Skeletal muscle tissue (tissue), 4 donors: ENCODE measurements around the gene CCND3. TPM values are rescaled to one million over a fixed set of nuclear protein-coding genes. Genes with fewer than 3 reads are reported as not detected.
A peak's percentile ranks its signal among the peaks of the same experiment; 100 is the strongest.

ENCODE experiments used
- H3K27ac ChIP-seq: one replicate; pipeline ENCODE4 v1.7.0; 2013; ENCODE audit warnings: mild to moderate bottlenecking, low read depth, low read length, inconsistent platforms
- H3K27me3 ChIP-seq, 3 donors: one replicate each; pipeline ENCODE4 v1.7.0; 2013; ENCODE audit warnings: low read length in 3 of 3; ENCODE audit not compliant: control insufficient read depth in 3 of 3, insufficient read depth in 3 of 3
- H3K36me3 ChIP-seq, 3 donors: one replicate each; pipeline ENCODE4 v1.7.0; 2013; ENCODE audit warnings: low read length in 3 of 3; ENCODE audit not compliant: control insufficient read depth in 3 of 3, insufficient read depth in 3 of 3
- H3K4me1 ChIP-seq, 3 donors: one replicate each; pipeline ENCODE4 v1.7.0; 2013; ENCODE audit warnings: low read length in 3 of 3, mild to moderate bottlenecking in 3 of 3; ENCODE audit not compliant: control insufficient read depth in 3 of 3, insufficient read depth in 3 of 3
- H3K4me3 ChIP-seq, 3 donors: one replicate each; pipeline ENCODE4 v1.7.0; 2013; ENCODE audit warnings: low read length in 3 of 3
- H3K9ac ChIP-seq, 3 donors: one replicate each; pipeline ENCODE4 v1.7.0; 2013; ENCODE audit warnings: low read length in 3 of 3, mild to moderate bottlenecking in 3 of 3, moderate library complexity in 2 of 3, low read depth in 1 of 3
- H3K9me3 ChIP-seq, 3 donors: one replicate each; pipeline ENCODE4 v1.7.0; 2013; ENCODE audit warnings: low read length in 3 of 3; ENCODE audit not compliant: control insufficient read depth in 3 of 3
- total RNA-seq: library from RNA; depleted of rRNA; stranded (reverse); fragments of >200 nt; gene quantifications from one replicate; pipeline ENCODE4 v1.2.3, GENCODE V29; 2014
- donor health status: Osteomylitis.

CCND3 gene
- total RNA-seq, 1 donor from 2014 or later: 21.9 TPM

DNA sequence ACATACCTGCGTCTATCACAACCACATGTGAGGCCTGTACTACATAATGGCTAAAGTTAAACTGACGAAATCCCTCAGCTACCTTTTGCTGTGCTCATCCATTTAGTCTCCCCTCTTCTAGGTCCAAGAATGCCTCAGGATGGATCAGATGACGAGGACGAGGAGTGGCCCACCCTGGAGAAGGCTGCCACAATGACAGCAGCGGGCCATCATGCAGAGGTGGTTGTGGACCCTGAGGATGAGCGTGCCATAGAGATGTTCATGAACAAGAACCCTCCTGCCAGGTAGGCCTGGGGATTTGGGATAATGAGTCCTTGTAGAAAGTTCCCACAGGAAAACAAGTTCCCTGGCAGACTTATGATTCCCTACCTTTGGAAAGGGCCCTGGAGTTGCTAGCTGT lies 14.4 kb downstream of the CCND3 start:
- Histone ChIP-seq H3K9ac (no peak overlapping the region), H3K4me3 (no peak overlapping the region), H3K36me3 (peaks cover 44 to 55% (median 50%) of the 10 kb centered on the region in 3 donors), H3K27ac (no peak overlapping the region), H3K4me1 (peaks cover 5 to 13% (median 9%) of the 10 kb centered on the region in 3 donors), H3K9me3 (no peaks in the 10 kb centered on the region), H3K27me3 (no peaks in the 10 kb centered on the region)

DNA sequence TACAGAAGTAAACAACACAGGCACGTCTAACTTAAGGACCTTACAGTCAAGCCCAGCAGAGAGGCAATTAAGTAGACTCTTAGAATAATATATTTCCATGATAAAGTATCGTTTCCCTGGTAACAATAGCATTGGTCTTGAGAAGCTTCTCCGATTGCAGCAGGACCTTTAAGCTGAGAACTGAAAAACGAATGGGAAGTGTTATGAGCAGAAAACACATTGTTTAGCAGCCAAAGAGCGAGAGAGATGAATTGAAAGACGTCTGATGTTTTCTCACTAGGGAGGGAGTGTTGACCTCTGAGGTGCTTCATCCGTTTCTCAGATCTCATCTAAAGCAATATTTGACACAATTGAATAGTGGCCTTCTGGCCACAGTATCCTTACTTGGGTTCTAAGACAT lies 19.5 kb downstream of the CCND3 start:
- H3K4me1 ChIP-seq: peaks cover 19 to 34% (median 34%) of the 10 kb centered on the region in 3 donors
- H3K9me3 ChIP-seq: no peaks in the 10 kb centered on the region
- H3K36me3 ChIP-seq: peaks cover 2 to 8% (median 4%) of the 10 kb centered on the region in 3 donors
- H3K27me3 ChIP-seq: no peaks in the 10 kb centered on the region
- peak overlapping the region; percentile 94 to 100 (median 98) for H3K9ac ChIP-seq
- no peak overlapping the region for H3K27ac ChIP-seq
- H3K4me3 ChIP-seq: peak overlapping the region; percentile 96 to 100 (median 99)

GRCh38 chr6:41921712-41921998 lies 20.0 kb downstream of the CCND3 start:
- H3K4me1 ChIP-seq: peaks cover 19 to 34% (median 34%) of the 10 kb centered on the region in 3 donors
- H3K9ac ChIP-seq: peak overlapping the region; percentile 94 to 100 (median 98)
- peak overlapping the region; percentile 96 to 100 (median 99) for H3K4me3 ChIP-seq
- H3K9me3 ChIP-seq: no peaks in the 10 kb centered on the region
- no peaks in the 10 kb centered on the region for H3K27me3 ChIP-seq
- peaks cover under 1 to 8% (median 4%) of the 10 kb centered on the region in 3 donors for H3K36me3 ChIP-seq
- H3K27ac ChIP-seq: peak overlapping the region; percentile 99

DNA sequence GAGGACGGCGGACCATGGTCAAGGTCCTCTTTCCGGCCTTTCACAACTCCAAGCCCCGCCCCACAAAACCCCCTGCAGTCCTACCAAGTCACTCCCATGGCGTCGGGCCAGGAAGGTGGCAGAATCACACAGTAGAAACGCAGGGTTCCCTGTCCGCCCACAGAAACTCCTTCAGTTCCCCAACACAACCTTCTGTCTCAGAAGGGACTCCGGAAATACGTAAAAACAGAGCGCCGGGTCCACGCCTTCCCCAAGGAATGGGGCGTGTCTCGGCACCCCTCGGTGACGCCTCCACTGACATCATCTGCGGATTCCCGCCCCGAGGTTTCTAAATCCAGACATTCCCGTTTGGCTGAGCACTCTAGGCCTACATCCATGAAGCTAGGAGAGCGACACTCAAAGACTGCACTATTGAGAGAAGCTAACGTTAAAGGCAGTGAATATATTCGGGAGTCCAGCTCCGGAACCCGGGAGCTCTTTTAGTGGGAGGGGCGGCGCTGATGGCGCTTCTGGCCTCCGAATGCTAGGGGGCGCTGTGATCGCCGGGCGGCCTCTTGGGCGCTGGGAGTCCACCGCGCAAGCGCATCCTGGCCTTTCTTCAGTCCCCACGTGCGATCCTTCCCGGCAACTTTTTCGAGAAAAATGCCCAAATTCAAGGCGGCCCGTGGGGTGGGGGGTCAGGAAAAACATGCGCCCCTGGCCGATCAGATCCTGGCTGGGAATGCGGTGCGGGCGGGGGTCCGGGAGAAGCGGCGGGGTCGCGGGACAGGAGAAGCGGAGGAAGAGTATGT lies 20.5 kb downstream of the CCND3 start, which contains the start of the genes BYSL and MED20:
TSS of gene BYSL (plus strand) at position 579 of the 791 bp plus-strand sequence. CDS start at position 643, 64 bp downstream.
TSS of gene MED20 (minus strand) at position 219 of the 791 bp plus-strand sequence. CDS start at position 98, 121 bp downstream.
- no peaks in the 10 kb centered on the region for H3K27me3 ChIP-seq
- H3K36me3 ChIP-seq: peaks cover 3 to 10% (median 6%) of the 10 kb centered on the region in 3 donors
- H3K9me3 ChIP-seq: no peaks in the 10 kb centered on the region
- peaks cover 19 to 34% (median 34%) of the 10 kb centered on the region in 3 donors for H3K4me1 ChIP-seq
- peak within 1 kb of the TSS; percentile 96 to 100 (median 99) for H3K4me3 ChIP-seq
- H3K9ac ChIP-seq: peak within 1 kb of the TSS; percentile 94 to 100 (median 98)
- H3K27ac ChIP-seq: peak within 1 kb of the TSS; percentile 99

- Histone ChIP-seq H3K9me3 (no peaks in the 10 kb centered on the region), H3K4me3 (no peak overlapping the region), H3K4me1 (peaks cover 17 to 28% (median 24%) of the 10 kb centered on the region in 3 donors), H3K27ac (peak overlapping the region; percentile 13), H3K36me3 (peaks cover 13 to 22% (median 21%) of the 10 kb centered on the region in 3 donors), H3K27me3 (no peaks in the 10 kb centered on the region), H3K9ac (no peak overlapping the region)
Measured at GRCh38 chr6:41917528-41917927, 24.1 kb downstream of the CCND3 start.

DNA sequence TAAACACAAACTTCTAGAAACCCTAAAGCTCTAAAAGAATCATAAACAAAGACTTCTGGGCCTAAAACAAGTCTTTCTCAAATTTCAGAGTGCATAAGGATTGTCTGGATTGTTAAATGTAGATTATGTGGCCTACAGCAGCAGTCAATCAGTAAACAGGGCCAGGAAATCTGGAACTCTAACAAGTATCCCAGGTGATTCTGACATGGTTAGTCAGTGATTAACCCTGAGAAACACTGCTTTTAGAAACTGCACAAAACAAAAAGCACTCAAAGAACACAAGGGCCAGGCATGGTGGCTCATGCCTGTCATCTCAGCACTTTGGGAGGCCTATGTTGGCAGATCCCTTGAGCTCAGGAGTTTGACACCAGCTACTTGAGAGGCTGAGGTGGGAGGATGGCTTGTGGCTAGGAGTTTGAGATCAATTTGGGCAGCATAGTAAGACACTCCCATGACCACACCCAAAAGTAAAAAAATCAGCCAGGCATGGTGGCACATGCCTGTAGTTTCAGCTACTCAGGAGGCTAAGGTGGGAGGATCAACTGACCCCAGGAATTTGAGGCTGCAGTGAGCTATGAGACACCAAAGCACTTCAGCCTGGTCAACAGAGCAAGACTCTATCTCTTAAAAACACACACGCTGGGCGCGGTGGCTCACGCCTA lies 26.6 kb downstream of the CCND3 start:
- H3K9ac ChIP-seq: no peak overlapping the region
- H3K36me3 ChIP-seq: peaks cover 16 to 22% (median 21%) of the 10 kb centered on the region in 3 donors
- H3K4me3 ChIP-seq: no peak overlapping the region
- H3K27me3 ChIP-seq: no peaks in the 10 kb centered on the region
- no peaks in the 10 kb centered on the region for H3K9me3 ChIP-seq
- peaks cover 8 to 15% (median 12%) of the 10 kb centered on the region in 3 donors for H3K4me1 ChIP-seq
- H3K27ac ChIP-seq: no peak overlapping the region

- Histone ChIP-seq H3K9ac (no peak overlapping the region), H3K4me3 (no peak overlapping the region), H3K27me3 (no peaks in the 10 kb centered on the region), H3K4me1 (peaks cover 4 to 8% (median 7%) of the 10 kb centered on the region in 3 donors), H3K27ac (no peak overlapping the region), H3K9me3 (no peaks in the 10 kb centered on the region), H3K36me3 (peaks cover 16 to 28% (median 21%) of the 10 kb centered on the region in 3 donors)
Measured at GRCh38 chr6:41914343-41914742, 27.3 kb downstream of the CCND3 start.

DNA sequence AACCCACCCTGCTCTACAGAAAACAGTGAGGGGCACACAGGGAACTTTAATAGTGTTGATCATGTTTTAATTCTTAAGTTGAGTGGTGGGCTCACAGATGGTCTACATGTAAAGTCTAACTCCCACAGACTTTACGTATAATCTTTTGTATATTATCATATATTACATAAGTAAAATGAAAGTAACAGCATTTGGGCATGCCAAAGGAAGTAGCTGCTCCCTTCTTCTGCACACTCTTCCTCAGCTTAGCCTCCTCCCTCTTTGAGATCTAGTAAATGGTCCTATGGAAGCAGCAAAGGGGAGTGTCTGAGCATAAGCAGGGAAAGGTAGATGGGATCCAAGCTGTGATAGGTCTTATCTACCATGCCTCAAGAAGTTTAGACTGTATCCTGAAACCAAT lies 31.9 kb downstream of the CCND3 start:
- Histone ChIP-seq H3K36me3 (peaks cover 29 to 55% (median 51%) of the 10 kb centered on the region in 3 donors), H3K4me1 (peaks cover 0 to 4% (median 4%) of the 10 kb centered on the region in 3 donors), H3K27ac (no peak overlapping the region), H3K4me3 (no peak overlapping the region), H3K9ac (no peak overlapping the region), H3K27me3 (no peaks in the 10 kb centered on the region), H3K9me3 (no peaks in the 10 kb centered on the region)

DNA sequence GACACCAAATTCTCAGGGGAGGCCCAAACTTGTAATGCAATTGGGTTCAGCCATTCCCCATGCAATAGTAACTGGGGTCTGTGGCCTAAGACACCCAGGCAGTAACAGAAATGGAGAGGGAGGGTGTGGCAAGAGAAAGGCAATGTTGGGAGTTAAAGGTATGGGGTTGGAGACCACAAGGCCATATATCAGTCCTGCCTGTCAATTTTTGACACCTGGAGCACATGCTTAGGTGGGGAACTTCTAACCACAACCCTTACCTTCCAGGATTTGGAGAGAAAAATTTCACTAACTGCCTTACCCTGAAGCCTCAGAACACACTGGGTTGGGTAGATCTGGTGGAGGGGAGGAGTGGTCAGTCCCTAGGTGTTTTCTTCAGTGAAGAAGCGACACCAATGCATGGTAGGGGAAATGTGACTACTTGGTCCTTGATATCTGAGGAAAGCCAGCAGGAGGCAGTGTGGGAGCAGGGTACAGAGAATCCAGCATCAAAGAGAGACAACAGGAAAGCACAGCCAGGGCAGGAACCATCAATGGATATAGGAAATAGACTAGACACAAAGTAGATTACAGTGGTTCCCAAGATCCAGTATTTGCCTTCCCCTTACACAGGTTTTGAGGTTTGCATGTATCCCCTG lies 39.6 kb downstream of the CCND3 start:
- H3K9me3 ChIP-seq: no peaks in the 10 kb centered on the region
- no peaks in the 10 kb centered on the region for H3K27me3 ChIP-seq
- H3K4me3 ChIP-seq: no peak overlapping the region
- H3K36me3 ChIP-seq: peaks cover 21 to 27% (median 24%) of the 10 kb centered on the region in 3 donors
- H3K27ac ChIP-seq: no peak overlapping the region
- no peaks in the 10 kb centered on the region for H3K4me1 ChIP-seq
- H3K9ac ChIP-seq: no peak overlapping the region
